GM06990 (cell line): Measurements from ENCODE around the gene HOXD12.

Source experiments
- DNase-seq: peaks from one replicate; pipeline ENCODE4 v3.0.0-alpha.2; 2011; ENCODE audit not compliant: insufficient read length; ENCODE audit errors: extremely low read depth
- H3K27me3 ChIP-seq: replicated peaks from 2 replicates; pipeline ENCODE4 v1.6.0; 2011; ENCODE audit warnings: low read length; ENCODE audit not compliant: control insufficient read depth, insufficient read depth
- H3K36me3 ChIP-seq: 2 replicates; pipeline ENCODE4 v1.5.1; 2011; ENCODE audit warnings: low read length; ENCODE audit not compliant: control insufficient read depth, insufficient read depth
- H3K4me3 ChIP-seq: replicated peaks from 2 replicates; pipeline ENCODE4 v1.5.1; 2011; ENCODE audit warnings: low read depth, mild to moderate bottlenecking, control low read depth, low read length
- CTCF ChIP-seq: IDR thresholded peaks from 2 replicates; pipeline ENCODE4 v1.5.1; 2011; ENCODE audit warnings: low read length, control low read depth, mild to moderate bottlenecking, inconsistent platforms; ENCODE audit not compliant: insufficient read depth, poor library complexity, severe bottlenecking

HOXD12 gene

GRCh38 chr2:176111309-176111663 is 11.7 kb downstream of the HOXD12 start:
- peaks cover 3% of the 10 kb centered on the region for H3K27me3 ChIP-seq
- DNase-seq: no peak
- H3K36me3 ChIP-seq: no peaks in the 10 kb centered on the region
- TF ChIP-seq CTCF: peak; percentile 81
- no peak overlapping the region for H3K4me3 ChIP-seq

GRCh38 chr2:176111846-176112374 is 12.3 kb downstream of the HOXD12 start:
- no peaks in the 10 kb centered on the region for H3K36me3 ChIP-seq
- peaks cover 4% of the 10 kb centered on the region for H3K27me3 ChIP-seq
- no peak overlapping the region for H3K4me3 ChIP-seq
- DNase-seq: no peak
- TF ChIP-seq CTCF: no peak

DNA sequence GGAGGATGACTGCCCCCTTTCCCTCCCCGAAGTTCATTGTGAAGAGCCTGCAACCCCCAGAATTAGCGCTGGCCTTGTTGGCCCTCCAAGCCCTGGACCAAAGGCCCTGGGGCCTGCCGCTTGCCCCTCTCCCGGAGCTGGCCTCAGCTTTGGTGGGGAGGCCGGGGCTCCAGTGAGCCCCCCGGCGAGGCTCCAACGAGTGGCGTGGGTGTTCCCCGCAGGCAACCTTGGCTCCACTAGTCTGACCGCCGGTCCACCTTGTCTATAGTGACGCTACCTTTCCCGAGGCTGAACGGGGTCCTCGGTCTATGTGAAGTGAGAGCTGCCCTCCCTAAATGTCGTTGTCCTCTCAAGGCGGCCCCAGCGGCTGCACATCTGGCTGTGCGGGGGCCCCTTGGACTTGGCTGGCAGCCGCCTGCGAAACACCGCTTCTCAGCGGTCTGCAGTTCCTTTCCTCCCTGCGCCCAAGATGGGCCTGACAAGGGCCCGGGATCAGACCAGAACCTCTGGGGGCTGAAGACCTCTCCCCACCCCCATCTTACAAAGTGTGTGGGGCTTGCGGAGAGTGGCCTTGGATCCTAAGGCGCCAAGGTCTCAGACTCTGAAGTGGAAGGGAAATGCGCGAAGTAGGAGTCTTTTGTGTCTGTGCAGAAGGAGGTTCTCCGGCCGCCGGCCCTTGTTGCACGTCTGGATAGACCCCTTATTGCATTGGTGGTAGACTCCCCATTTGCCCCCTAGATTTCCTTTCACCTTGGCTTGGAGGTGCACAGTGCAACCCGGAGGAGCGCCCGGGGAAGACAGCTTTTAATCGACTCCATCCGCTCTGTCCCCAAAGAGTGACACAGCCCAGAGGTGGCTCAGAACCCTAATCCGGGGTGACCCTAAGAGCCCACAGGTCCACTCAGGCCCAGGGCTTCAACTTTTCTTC is 13.0 kb downstream of the HOXD12 start:
- H3K27me3 ChIP-seq: peaks cover 5% of the 10 kb centered on the region
- no peak for DNase-seq
- no peak for TF ChIP-seq CTCF
- H3K4me3 ChIP-seq: no peak overlapping the region
- H3K36me3 ChIP-seq: no peaks in the 10 kb centered on the region

DNA sequence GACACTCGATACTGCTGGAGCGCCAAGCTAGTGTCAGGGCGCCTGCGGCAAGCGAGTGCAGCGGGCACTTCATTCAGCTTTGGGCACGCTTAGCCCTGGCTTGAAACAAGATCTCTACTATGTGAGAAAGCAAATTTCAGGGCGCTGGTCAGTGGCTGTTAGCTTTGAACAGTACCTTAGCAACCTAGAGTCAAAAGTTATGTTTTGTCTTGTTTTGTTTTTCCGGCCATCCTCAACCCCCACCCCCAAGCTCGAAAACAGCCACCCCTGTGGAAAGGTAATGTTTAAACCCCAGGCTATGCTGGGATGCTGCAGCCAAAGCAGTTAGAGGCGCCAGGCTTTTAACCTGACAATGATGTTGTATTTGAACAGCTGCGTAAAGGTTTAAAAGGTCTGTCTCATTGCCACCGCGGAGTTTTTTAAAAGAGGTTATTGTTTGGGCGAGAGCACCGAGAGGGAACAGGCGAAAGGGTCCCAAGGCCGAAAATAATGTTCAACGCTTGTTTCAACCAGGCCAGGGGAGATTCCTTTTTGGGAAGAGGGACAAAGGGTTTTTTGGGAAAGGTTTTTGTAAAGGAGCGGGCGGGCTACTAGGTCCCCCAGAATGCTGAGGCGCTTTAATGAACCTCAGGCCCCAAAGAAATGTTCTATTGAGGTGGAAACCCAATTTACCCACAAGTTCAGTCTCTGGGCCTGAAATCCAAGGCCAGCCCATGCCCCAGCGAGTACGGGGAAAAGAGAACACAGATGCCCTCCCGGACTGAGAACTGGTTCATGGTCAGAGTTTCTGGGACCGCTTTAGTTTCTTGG is 14.7 kb downstream of the HOXD12 start:
- Histone ChIP-seq H3K36me3 (no peaks in the 10 kb centered on the region), H3K27me3 (peaks cover 6% of the 10 kb centered on the region), H3K4me3 (no peak overlapping the region)
- DNase-seq: no peak
- TF ChIP-seq CTCF: no peak

- Histone ChIP-seq H3K4me3 (no peak overlapping the region), H3K36me3 (no peaks in the 10 kb centered on the region), H3K27me3 (peaks cover 6% of the 10 kb centered on the region)
- no peak for TF ChIP-seq CTCF
- DNase-seq: no peak
Measured at GRCh38 chr2:176114930-176115625, 15.5 kb downstream of the HOXD12 start.
